Liver (tissue), 2 donors: ENCODE results near the gene NUP43.

ENCODE experiments used
- FOXA1 ChIP-seq: IDR thresholded peaks from 2 replicates; pipeline ENCODE4 v1.6.1; 2016; ENCODE audit warnings: antibody characterized with exemption
- JUND ChIP-seq, 2 donors: IDR thresholded peaks; 2 replicates each; pipeline ENCODE4 v1.6.1; 2016; ENCODE audit warnings: antibody characterized with exemption in 2 of 2
- donor health status: healthy.

- TF ChIP-seq FOXA1 (no peak), JUND (IDR thresholded peaks at IDR 0.05) (no peak)
Measured at GRCh38 chr6:149729824-149730223, 16.5 kb downstream of the NUP43 start.
